Osteoblast (primary cell): ENCODE measurements around the gene RPS24. TPM values are rescaled to one million over a fixed set of nuclear protein-coding genes. Genes with fewer than 3 reads are reported as not detected.
"Not testable (repeated sequence)": the region's sequence is repeated elsewhere in the genome, so short reads cannot be mapped to it uniquely, and the experiment has no call there.

Source experiments
- DNase-seq: peaks from one replicate; pipeline ENCODE4 v3.0.0; 2011; ENCODE audit warnings: low spot score, mixed read lengths; ENCODE audit not compliant: insufficient read length; ENCODE audit errors: missing footprints
- H2AFZ ChIP-seq: 2 replicates; pipeline ENCODE4 v1.6.0; 2011; ENCODE audit warnings: mild to moderate bottlenecking, low read length
- H3K27ac ChIP-seq: 2 replicates; pipeline ENCODE4 v1.5.1; 2011; ENCODE audit warnings: mild to moderate bottlenecking, low read depth, low read length, moderate library complexity
- H3K27me3 ChIP-seq: 2 replicates; pipeline ENCODE4 v1.6.0; 2012; ENCODE audit warnings: mild to moderate bottlenecking, control low read depth, inconsistent platforms, low read length, moderate library complexity; ENCODE audit not compliant: insufficient read depth
- H3K36me3 ChIP-seq: 2 replicates; pipeline ENCODE4 v1.5.1; 2011; ENCODE audit warnings: mild to moderate bottlenecking, low read length, control low read depth, moderate library complexity; ENCODE audit not compliant: insufficient read depth
- H3K4me1 ChIP-seq: 2 replicates; pipeline ENCODE4 v1.5.1; 2011; ENCODE audit warnings: mild to moderate bottlenecking, low read length, control low read depth, moderate library complexity; ENCODE audit not compliant: insufficient read depth
- H3K4me2 ChIP-seq: 2 replicates; pipeline ENCODE4 v1.6.0; 2011; ENCODE audit warnings: mild to moderate bottlenecking, low read length; ENCODE audit not compliant: insufficient read depth
- H3K4me3 ChIP-seq: fragments of 200-600 bp; sonication (generic); 3 replicates; pipeline ENCODE4 v1.5.1; 2012; ENCODE audit warnings: mild to moderate bottlenecking, low read length, inconsistent platforms; ENCODE audit not compliant: insufficient read depth
- H3K79me2 ChIP-seq: 2 replicates; pipeline ENCODE4 v1.6.0; 2012; ENCODE audit warnings: mild to moderate bottlenecking, low read length, control low read depth, inconsistent platforms; ENCODE audit not compliant: insufficient read depth
- H3K9me3 ChIP-seq: 2 replicates; pipeline ENCODE4 v1.5.1; 2011; ENCODE audit warnings: low read depth, low read length, control low read depth
- H4K20me1 ChIP-seq: 2 replicates; pipeline ENCODE4 v1.6.0; 2012; ENCODE audit warnings: mild to moderate bottlenecking, low read length, control low read depth; ENCODE audit not compliant: insufficient read depth
- CTCF ChIP-seq: IDR thresholded peaks from 2 replicates; pipeline ENCODE4 v1.5.1; 2011; ENCODE audit warnings: mild to moderate bottlenecking, low read depth, low read length, moderate library complexity; ENCODE audit errors: extremely low read depth
- total RNA-seq: library from RNA; depleted of rRNA; stranded (reverse); fragments of >200 nt; gene quantifications from 2 replicates; pipeline ENCODE4 v1.2.3, GENCODE V29; 2012

RPS24 gene
- total RNA-seq, 1 donor = 1,685 TPM

- no peak for DNase-seq
Observed at GRCh38 chr10:78059906-78060702, 26.4 kb downstream of the RPS24 start.

GRCh38 chr10:78062296-78062695 lies 28.6 kb downstream of the RPS24 start:
- H3K36me3 ChIP-seq = no peaks in the 10 kb centered on the region
- no peaks in the 10 kb centered on the region for H4K20me1 ChIP-seq
- H3K27me3 ChIP-seq = no peaks in the 10 kb centered on the region
- H3K4me1 ChIP-seq = peaks cover 16% of the 10 kb centered on the region
- no peak for DNase-seq
- TF ChIP-seq CTCF = no peak
- H3K4me2 ChIP-seq = no peak overlapping the region
- no peaks in the 10 kb centered on the region for H3K79me2 ChIP-seq
- H3K4me3 ChIP-seq = no peak overlapping the region
- no peak overlapping the region for H2AFZ ChIP-seq
- no peak overlapping the region for H3K27ac ChIP-seq
- no peaks in the 10 kb centered on the region for H3K9me3 ChIP-seq

More at GRCh38 chr10:78059906-78060702, 26.4 kb downstream of the RPS24 start:
- no peak for TF ChIP-seq CTCF
- H3K79me2 ChIP-seq = no peaks in the 10 kb centered on the region
- H3K9me3 ChIP-seq = no peaks in the 10 kb centered on the region
- no peak overlapping the region for H2AFZ ChIP-seq
- no peaks in the 10 kb centered on the region for H4K20me1 ChIP-seq
- no peaks in the 10 kb centered on the region for H3K4me1 ChIP-seq
- H3K4me3 ChIP-seq = no peak overlapping the region
- no peak overlapping the region for H3K4me2 ChIP-seq
- H3K27me3 ChIP-seq = no peaks in the 10 kb centered on the region
- no peak overlapping the region for H3K27ac ChIP-seq
- H3K36me3 ChIP-seq = no peaks in the 10 kb centered on the region

GRCh38 chr10:78063236-78063635 lies 29.6 kb downstream of the RPS24 start:
- Histone ChIP-seq H3K36me3 (no peaks in the 10 kb centered on the region), H3K4me1 (peaks cover 17% of the 10 kb centered on the region), H3K79me2 (no peaks in the 10 kb centered on the region), H3K27ac (no peak overlapping the region), H3K4me2 (no peak overlapping the region), H3K4me3 (no peak overlapping the region), H3K9me3 (no peaks in the 10 kb centered on the region), H4K20me1 (no peaks in the 10 kb centered on the region), H3K27me3 (no peaks in the 10 kb centered on the region), H2AFZ (no peak overlapping the region)
- no peak for TF ChIP-seq CTCF
- DNase-seq = no peak

GRCh38 chr10:78064919-78065318 lies 31.3 kb downstream of the RPS24 start:
- H3K27ac ChIP-seq, DNase-seq, H3K4me2 ChIP-seq, H3K9me3 ChIP-seq, H3K79me2 ChIP-seq, H4K20me1 ChIP-seq, H3K27me3 ChIP-seq, H2AFZ ChIP-seq, H3K36me3 ChIP-seq, H3K4me3 ChIP-seq: not testable (repeated sequence)
- H3K4me1 ChIP-seq = peaks cover 17% of the 10 kb centered on the region
